Astrocyte (in vitro differentiated cells and primary cell): Measurements from ENCODE around the gene ANTXR1. TPM values are rescaled to one million over a fixed set of nuclear protein-coding genes. Genes with fewer than 3 reads are reported as not detected.

Experiments
- DNase-seq: peaks from one replicate; pipeline ENCODE4 v3.0.0-alpha.2; 2010; ENCODE audit warnings: low read depth
- FAIRE-seq: peaks from 2 replicates; lab custom pipeline; 2011; peaks lifted over from hg19 to GRCh38; lab: Jason Lieb, UNC
- H2AFZ ChIP-seq: 2 replicates; pipeline ENCODE4 v1.6.0; 2012; ENCODE audit warnings: low read depth, low read length, inconsistent platforms
- H3K27ac ChIP-seq: 2 replicates; pipeline ENCODE4 v1.5.1; 2011; ENCODE audit warnings: low read depth, low read length, inconsistent platforms
- H3K27me3 ChIP-seq: 2 replicates; pipeline ENCODE4 v1.6.0; 2011; ENCODE audit warnings: low read length, inconsistent platforms; ENCODE audit not compliant: insufficient read depth
- H3K36me3 ChIP-seq: 2 replicates; pipeline ENCODE4 v1.5.1; 2011; ENCODE audit warnings: low read length, inconsistent platforms; ENCODE audit not compliant: insufficient read depth
- H3K4me1 ChIP-seq: 2 replicates; pipeline ENCODE4 v1.5.1; 2011; ENCODE audit warnings: low read length, inconsistent platforms; ENCODE audit not compliant: insufficient read depth
- H3K4me2 ChIP-seq: 2 replicates; pipeline ENCODE4 v1.6.0; 2012; ENCODE audit warnings: low read length, inconsistent platforms
- H3K4me3 ChIP-seq: 2 replicates; pipeline ENCODE4 v1.5.1; 2011; ENCODE audit warnings: low read depth, mild to moderate bottlenecking, low read length, inconsistent platforms; ENCODE audit not compliant: insufficient read depth
- H3K79me2 ChIP-seq: 2 replicates; pipeline ENCODE4 v1.6.0; 2012; ENCODE audit warnings: mild to moderate bottlenecking, low read length, inconsistent platforms; ENCODE audit not compliant: insufficient read depth
- H3K9ac ChIP-seq: 2 replicates; pipeline ENCODE4 v1.6.0; 2012; ENCODE audit warnings: mild to moderate bottlenecking, low read length, inconsistent platforms
- H3K9me3 ChIP-seq: 2 replicates; pipeline ENCODE4 v1.5.1; 2012; ENCODE audit warnings: low read depth, mild to moderate bottlenecking, low read length, inconsistent platforms; ENCODE audit not compliant: insufficient read depth
- H4K20me1 ChIP-seq: 2 replicates; pipeline ENCODE4 v1.6.0; 2012; ENCODE audit warnings: low read length, inconsistent platforms; ENCODE audit not compliant: insufficient read depth
- H3K27ac Mint-ChIP-seq: one replicate; pipeline ENCODE4 v1.8.0; 2021; ENCODE audit warnings: mild to moderate bottlenecking, mixed read lengths; ENCODE audit not compliant: unreplicated experiment
- H3K27me3 Mint-ChIP-seq: one replicate; pipeline ENCODE4 v1.8.0; 2021; ENCODE audit warnings: low read depth, mixed read lengths; ENCODE audit not compliant: unreplicated experiment
- H3K36me3 Mint-ChIP-seq: one replicate; pipeline ENCODE4 v1.8.0; 2021; ENCODE audit warnings: low read depth, mixed read lengths; ENCODE audit not compliant: unreplicated experiment
- H3K4me1 Mint-ChIP-seq: one replicate; pipeline ENCODE4 v1.8.0; 2021; ENCODE audit warnings: low read depth, mixed read lengths; ENCODE audit not compliant: unreplicated experiment
- H3K4me3 Mint-ChIP-seq: one replicate; pipeline ENCODE4 v1.8.0; 2021; ENCODE audit warnings: mild to moderate bottlenecking, moderate library complexity, mixed read lengths; ENCODE audit not compliant: unreplicated experiment
- H3K9me3 Mint-ChIP-seq: one replicate; pipeline ENCODE4 v1.8.0; 2021; ENCODE audit warnings: mild to moderate bottlenecking, mixed read lengths; ENCODE audit not compliant: unreplicated experiment
- CTCF ChIP-seq: IDR thresholded peaks from 2 replicates; pipeline ENCODE4 v1.5.1; 2011; ENCODE audit warnings: low read depth, mild to moderate bottlenecking, inconsistent platforms, low read length, moderate library complexity; ENCODE audit not compliant: insufficient read depth
- EZH2 ChIP-seq: IDR thresholded peaks from 2 replicates; pipeline ENCODE4 v1.6.1; 2012; ENCODE audit warnings: mild to moderate bottlenecking, low read length, inconsistent platforms; ENCODE audit not compliant: insufficient read depth
- total RNA-seq: library from RNA; stranded (reverse); gene quantifications from 2 replicates; pipeline ENCODE4 v1.2.1, GENCODE V29; 2021

ANTXR1 gene
- total RNA-seq, 1 donor from 2014 or later = 67.8 TPM

DNA sequence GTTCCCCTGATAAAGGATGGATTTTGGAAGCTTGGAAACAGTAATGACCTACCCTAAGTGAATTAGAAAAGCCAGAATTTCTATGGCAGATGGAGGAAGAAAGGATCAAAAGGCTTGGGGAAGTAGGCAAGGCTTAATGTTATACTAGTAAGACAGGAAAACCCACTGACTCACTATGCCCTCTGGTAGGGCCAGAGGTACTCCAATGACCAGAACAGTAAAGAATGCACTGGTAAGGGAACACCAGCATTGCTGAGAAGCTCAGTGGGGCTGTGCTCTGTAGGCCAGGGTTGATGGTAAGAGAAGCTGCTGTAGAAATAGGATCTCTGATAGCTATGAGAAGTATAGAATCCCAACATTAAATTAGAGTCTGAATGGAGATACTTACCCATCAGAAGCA lies 247.7 kb downstream of the ANTXR1 start:
- Mint-ChIP-seq H3K27ac (no peak overlapping the region), H3K9me3 (peaks cover 36% of the 10 kb centered on the region), H3K4me3 (no peak overlapping the region), H3K36me3 (no peaks in the 10 kb centered on the region), H3K4me1 (no peaks in the 10 kb centered on the region), H3K27me3 (peaks cover 8% of the 10 kb centered on the region)
- FAIRE-seq (no peak), DNase-seq (no peak)
- Histone ChIP-seq H3K9ac (no peak overlapping the region), H4K20me1 (no peaks in the 10 kb centered on the region), H3K79me2 (no peaks in the 10 kb centered on the region), H3K4me3 (no peak overlapping the region), H2AFZ (no peak overlapping the region), H3K9me3 (no peaks in the 10 kb centered on the region), H3K4me1 (no peaks in the 10 kb centered on the region), H3K36me3 (no peaks in the 10 kb centered on the region), H3K27ac (no peak overlapping the region), H3K27me3 (no peaks in the 10 kb centered on the region), H3K4me2 (no peak overlapping the region)
- TF ChIP-seq CTCF = no peak
- no peak for TF ChIP-seq EZH2

DNA sequence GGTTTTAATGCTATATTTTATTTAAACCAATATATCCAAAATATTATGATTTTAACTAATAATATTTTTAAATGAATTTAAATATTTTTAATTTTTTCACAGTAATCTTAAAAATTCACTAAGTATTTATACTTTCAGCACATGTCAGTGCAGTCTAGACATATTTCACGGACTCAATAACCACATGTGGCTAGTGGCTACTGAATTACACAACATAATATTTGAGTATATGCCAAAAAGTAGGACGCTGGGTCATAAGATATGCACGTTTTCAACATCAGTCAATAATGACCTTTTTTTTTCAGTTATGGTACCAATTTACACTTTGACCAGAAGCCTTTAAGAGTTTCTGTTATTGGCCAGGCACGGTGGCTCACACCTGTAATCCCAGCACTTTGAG lies 256.4 kb downstream of the ANTXR1 start:
- Mint-ChIP-seq H3K4me3 (no peak overlapping the region), H3K4me1 (peaks cover 5% of the 10 kb centered on the region), H3K9me3 (peaks cover 7% of the 10 kb centered on the region), H3K27ac (no peak overlapping the region), H3K36me3 (no peaks in the 10 kb centered on the region), H3K27me3 (peaks cover under 1% of the 10 kb centered on the region)
- Histone ChIP-seq H3K4me2 (no peak overlapping the region), H4K20me1 (no peaks in the 10 kb centered on the region), H3K36me3 (no peaks in the 10 kb centered on the region), H3K79me2 (no peaks in the 10 kb centered on the region), H3K4me3 (no peak overlapping the region), H3K4me1 (no peaks in the 10 kb centered on the region), H3K27me3 (no peaks in the 10 kb centered on the region), H3K9me3 (no peaks in the 10 kb centered on the region), H3K27ac (no peak overlapping the region), H2AFZ (no peak overlapping the region), H3K9ac (no peak overlapping the region)
- FAIRE-seq (no peak), DNase-seq (no peak)
- TF ChIP-seq CTCF = no peak
- no peak for TF ChIP-seq EZH2

DNA sequence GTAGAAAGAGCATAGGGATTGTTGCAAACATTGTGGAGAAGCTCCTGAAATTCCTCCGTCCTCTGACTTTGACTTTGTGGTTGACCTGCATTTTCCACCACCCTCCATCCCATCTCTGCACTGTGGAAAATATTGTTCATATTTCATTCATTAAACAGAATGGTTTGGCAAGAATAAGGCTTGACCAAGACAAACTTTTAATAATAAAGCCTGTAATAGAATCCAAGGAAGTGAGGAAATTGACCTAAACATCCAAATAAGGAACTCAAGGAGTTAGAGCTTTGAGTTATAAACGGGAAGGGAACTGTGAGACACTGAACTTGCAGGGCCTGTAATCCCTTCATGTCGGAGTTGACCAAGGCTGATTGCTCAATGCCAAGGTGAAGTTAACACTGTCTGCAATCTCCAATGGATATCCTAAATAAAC lies 258.9 kb downstream of the ANTXR1 start:
- Mint-ChIP-seq H3K4me3 (no peak overlapping the region), H3K27ac (no peak overlapping the region), H3K4me1 (peaks cover 5% of the 10 kb centered on the region), H3K27me3 (no peaks in the 10 kb centered on the region), H3K9me3 (no peaks in the 10 kb centered on the region), H3K36me3 (no peaks in the 10 kb centered on the region)
- peak; percentile 78 for FAIRE-seq
- no peak overlapping the region for H2AFZ ChIP-seq
- H3K79me2 ChIP-seq = no peaks in the 10 kb centered on the region
- no peaks in the 10 kb centered on the region for H3K9me3 ChIP-seq
- peak; percentile 87 for DNase-seq
- TF ChIP-seq EZH2 (no peak), CTCF (no peak)
- no peak overlapping the region for H3K9ac ChIP-seq
- no peaks in the 10 kb centered on the region for H3K27me3 ChIP-seq
- no peak overlapping the region for H3K4me3 ChIP-seq
- H4K20me1 ChIP-seq = no peaks in the 10 kb centered on the region
- H3K4me2 ChIP-seq = no peak overlapping the region
- H3K27ac ChIP-seq = no peak overlapping the region
- H3K4me1 ChIP-seq = no peaks in the 10 kb centered on the region
- H3K36me3 ChIP-seq = no peaks in the 10 kb centered on the region
